NCI-H1694 (cell line): Measurements from ENCODE around the gene NPPB.

Experiments
- DNase-seq: peaks from one replicate; lab custom pipeline; 2025; lab: John Stamatoyannopoulos, UW

Gene NPPB

DNA sequence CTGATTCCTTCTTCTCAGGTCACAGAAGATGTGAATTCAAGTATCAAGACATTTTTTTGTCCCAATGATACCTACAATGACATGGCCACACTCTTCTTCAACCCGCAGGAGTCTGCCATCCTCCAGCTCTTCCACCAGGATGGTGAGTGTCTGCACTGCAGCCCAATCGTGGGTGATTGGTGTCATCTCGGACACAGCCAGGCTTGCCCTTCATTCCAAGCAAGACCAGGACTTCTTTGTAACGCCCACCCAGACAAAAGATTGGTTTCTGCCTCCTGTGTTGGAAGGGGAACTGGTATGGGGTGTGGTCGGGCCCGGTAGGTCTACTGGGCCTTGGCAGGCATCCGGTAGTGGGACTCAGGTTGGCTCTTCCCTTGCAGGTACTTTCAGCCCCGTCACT is 25.2 kb downstream of the NPPB start:
- DNase-seq = no peak

DNA sequence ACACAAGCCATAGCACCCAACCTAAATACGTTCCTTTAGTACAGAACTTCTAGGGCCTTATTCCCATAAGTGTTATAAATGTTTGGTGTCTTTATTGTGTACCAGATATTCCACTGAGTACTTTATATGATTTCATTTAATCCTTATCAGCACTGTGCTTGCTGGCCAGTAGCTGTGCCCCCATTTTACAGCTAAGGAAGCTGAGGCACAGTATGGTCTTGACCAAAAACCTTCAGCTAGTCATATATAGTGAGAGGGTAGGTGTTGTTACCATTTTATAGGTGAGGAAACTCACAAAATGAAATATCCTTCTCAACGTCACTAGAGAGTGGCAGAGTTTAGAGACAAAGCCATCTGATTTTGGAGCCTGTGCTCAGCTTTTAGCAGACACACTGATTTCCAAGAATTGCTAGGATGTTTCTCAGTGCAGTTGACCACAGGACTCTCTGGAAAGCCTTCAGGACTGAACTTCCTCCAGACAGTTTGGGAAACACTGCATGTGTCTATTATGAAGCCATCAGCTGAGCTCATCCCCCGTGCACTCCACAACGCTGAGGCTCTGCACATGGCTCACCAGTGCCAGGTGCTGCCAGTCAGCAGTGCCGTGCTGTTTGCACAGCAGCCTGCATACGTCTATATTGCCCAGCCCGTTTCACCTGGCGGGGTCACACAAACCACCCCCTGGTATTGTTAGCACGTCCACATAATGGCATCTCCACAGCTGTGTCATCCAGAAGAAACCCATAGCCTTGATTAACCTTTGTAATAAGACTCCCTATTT is 26.6 kb downstream of the NPPB start:
- DNase-seq = no peak

DNA sequence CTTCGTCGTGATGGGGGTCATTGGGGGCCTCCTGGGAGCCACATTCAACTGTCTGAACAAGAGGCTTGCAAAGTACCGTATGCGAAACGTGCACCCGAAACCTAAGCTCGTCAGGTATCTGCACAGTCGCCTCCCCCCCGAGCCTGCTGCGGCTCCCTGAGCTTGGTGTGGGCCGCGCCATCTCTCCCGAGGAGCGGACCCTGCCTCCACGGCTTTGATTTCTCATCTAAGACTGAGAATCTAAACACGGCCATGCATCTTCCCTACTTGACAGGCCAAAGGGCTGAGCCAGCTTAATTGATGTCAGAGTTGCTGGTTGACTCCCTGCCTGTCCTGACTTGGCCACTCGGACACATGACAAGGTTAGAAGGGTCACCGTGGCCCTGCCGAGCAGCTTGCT is 30.2 kb downstream of the NPPB start:
- DNase-seq = no peak

DNA sequence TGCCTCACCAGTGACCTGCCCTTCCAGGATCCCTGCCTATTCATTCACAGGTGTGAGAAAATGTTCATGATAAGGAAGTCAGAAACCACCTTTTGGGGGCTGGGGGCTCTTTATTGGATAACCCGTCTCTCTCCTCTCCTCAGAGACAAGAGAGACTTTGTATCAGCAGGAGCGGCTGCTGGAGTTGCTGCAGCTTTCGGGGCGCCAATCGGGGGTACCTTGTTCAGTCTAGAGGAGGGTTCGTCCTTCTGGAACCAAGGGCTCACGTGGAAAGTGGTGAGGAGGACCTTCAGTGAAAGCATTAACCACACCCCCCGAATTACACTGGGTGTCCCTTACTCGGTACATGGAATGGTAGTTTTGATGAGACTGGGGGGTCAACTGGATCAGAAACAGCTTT is 31.8 kb downstream of the NPPB start:
- no peak for DNase-seq

DNA sequence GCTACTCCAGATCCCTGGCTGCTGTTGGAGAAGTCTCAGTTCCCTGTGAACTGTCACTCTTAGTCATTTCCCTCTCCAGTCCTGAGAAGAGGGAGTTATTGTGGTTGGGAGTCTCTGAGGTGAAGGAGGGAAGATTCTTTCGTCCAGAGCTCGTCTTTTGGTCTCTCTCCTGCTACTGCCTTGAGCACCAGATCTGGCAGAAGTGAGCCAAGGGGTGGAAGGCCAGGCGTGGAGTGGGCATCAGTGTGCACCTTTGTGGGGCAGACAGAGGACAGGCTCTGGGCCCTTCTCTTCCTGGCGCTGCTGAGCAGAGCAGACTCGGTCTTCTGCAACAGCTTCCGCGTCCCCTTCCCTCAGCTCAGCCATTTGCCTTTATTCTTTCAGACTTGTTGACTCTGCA is 33.6 kb downstream of the NPPB start:
- no peak for DNase-seq

DNA sequence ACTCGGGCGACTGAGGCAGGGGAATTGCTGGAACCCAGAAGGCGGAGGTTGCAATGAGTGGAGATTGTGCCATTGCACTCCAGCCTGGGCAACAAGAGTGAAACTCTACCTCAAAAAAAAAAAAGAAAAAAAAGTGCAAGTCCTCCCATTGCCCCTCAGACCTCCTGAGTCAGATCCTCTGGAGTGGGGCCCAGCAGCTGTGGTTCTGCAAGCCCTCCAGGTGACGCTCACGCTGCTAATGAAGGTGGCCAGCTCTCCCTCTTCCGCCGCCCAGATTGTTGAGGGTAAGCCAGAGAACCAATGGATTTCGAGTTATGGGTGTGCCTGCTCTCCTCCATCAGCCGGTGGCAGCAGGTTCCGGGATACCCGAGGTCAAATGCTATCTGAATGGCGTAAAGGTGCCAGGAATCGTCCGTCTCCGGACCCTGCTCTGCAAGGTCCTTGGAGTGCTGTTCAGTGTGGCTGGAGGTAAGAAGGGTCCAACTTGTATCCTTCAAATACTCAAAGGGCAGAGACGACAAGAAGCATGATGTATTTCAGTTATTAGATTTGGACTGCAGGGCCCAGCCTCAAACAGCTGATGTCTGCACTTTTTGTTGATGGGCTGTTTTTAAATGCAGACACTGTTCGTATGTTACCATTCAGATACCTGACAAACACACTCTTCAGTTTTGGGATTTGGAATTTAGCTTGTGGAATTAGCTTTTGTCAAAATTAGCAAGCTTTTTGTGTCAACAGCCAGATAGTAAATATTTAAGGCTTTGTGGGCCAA is 35.2 kb downstream of the NPPB start:
- DNase-seq = no peak

DNA sequence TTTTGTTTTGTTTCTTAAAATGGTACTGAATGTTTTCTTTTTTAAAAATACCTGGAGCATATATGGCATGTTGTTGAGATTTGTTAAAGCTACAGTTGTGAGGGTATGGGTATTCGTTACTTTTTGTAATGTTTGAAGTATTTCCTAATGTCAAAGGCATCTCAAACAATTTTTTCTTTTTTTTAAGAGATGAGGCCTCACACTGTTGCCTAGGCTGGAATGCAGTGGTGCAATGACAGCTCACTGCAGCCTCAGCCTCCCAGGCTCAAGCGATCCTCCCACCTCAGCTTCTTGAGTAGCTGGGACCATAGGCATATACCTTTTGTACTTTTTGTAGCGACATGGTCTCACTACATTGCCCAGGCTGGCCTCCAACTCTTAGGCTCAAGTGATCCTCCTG is 36.7 kb downstream of the NPPB start:
- DNase-seq = no peak

DNA sequence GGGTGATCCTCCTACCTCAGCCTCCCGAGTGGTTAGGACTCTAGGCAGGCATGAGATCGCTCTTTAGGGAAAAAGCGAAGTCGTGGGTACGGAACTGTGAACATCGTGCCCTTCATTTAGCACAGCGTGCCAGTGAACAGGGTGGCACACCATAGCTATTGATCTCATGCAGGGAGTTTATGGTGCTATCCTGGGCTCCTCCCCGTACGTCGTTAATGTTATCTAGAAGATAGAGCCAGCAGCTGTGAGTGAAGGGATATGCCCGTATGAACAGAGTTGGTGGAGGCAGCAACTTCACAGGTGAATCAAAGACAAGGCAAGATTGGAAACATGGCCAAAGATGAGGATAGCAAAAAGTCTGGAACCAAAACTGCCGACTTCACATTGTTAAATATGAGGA is 41.6 kb downstream of the NPPB start:
- DNase-seq = no peak

DNA sequence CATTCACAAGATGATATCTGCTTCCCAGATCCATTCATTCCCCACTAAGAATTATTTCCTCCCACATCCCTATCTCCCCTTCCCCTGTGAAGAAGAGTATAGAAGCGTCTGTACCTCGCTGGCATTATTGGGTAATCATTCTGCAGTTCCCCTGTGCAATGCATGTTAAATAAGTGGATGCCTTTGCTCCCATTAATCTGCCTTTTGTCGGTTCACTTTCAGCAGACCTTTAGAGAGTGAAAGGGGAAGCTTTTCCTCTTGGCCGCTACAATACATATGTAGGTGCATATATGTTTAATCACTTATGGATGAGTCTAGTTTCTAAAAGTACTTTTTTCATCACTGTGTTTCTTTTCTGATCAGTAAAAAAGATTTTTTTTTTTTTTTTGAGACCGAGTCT is 45.7 kb downstream of the NPPB start:
- no peak for DNase-seq
